ENCODE measurements around the gene C2CD4C. TPM values are rescaled to one million over a fixed set of nuclear protein-coding genes. Genes with fewer than 3 reads are reported as not detected.

Gene C2CD4C
- total RNA-seq, 1 experiment from 2014 or later: 9.8 TPM

DNA sequence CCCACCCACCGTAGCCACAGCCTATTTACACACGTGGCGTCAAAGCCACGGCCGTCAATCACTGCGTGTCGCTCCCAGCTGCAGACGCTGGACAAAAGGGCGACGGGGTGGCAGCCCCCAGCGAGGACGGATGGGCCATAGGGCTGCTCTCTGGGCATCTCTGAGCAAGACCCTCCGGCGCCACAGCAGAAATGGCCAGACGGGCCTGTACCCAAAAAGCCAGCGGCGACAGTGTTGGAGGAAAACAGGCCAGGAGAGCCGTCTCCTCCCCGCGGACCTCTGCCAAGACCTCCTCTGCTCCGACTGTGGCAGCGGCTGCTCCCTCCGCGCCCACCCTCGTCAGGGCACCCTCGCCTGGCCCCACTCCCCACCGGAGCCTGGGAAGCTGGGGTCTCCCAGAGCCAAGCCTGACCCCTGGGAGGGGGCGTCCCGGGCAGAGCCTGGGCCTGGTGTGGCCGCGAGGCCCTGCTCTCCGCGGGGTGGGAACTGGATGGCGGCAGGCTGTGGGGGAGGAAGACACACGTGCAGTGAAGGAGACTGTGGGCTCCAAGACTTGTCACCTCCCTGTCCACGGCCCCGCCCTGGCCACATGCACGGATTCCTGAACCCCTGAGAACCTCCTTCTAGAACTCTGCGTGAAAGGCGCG, 2.7 kb downstream of the C2CD4C start (continued):
- TF ChIP-seq, protein P1, sequence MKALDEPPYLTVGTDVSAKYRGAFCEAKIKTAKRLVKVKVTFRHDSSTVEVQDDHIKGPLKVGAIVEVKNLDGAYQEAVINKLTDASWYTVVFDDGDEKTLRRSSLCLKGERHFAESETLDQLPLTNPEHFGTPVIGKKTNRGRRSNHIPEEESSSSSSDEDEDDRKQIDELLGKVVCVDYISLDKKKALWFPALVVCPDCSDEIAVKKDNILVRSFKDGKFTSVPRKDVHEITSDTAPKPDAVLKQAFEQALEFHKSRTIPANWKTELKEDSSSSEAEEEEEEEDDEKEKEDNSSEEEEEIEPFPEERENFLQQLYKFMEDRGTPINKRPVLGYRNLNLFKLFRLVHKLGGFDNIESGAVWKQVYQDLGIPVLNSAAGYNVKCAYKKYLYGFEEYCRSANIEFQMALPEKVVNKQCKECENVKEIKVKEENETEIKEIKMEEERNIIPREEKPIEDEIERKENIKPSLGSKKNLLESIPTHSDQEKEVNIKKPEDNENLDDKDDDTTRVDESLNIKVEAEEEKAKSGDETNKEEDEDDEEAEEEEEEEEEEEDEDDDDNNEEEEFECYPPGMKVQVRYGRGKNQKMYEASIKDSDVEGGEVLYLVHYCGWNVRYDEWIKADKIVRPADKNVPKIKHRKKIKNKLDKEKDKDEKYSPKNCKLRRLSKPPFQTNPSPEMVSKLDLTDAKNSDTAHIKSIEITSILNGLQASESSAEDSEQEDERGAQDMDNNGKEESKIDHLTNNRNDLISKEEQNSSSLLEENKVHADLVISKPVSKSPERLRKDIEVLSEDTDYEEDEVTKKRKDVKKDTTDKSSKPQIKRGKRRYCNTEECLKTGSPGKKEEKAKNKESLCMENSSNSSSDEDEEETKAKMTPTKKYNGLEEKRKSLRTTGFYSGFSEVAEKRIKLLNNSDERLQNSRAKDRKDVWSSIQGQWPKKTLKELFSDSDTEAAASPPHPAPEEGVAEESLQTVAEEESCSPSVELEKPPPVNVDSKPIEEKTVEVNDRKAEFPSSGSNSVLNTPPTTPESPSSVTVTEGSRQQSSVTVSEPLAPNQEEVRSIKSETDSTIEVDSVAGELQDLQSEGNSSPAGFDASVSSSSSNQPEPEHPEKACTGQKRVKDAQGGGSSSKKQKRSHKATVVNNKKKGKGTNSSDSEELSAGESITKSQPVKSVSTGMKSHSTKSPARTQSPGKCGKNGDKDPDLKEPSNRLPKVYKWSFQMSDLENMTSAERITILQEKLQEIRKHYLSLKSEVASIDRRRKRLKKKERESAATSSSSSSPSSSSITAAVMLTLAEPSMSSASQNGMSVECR (CRISPR knock-in tag; IDR thresholded peaks at IDR 0.05; ENCODE audit: borderline replicate concordance): no peak
- TF ChIP-seq, protein P2, sequence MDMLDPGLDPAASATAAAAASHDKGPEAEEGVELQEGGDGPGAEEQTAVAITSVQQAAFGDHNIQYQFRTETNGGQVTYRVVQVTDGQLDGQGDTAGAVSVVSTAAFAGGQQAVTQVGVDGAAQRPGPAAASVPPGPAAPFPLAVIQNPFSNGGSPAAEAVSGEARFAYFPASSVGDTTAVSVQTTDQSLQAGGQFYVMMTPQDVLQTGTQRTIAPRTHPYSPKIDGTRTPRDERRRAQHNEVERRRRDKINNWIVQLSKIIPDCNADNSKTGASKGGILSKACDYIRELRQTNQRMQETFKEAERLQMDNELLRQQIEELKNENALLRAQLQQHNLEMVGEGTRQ (CRISPR knock-in tag; IDR thresholded peaks at IDR 0.05): no peak

DNA sequence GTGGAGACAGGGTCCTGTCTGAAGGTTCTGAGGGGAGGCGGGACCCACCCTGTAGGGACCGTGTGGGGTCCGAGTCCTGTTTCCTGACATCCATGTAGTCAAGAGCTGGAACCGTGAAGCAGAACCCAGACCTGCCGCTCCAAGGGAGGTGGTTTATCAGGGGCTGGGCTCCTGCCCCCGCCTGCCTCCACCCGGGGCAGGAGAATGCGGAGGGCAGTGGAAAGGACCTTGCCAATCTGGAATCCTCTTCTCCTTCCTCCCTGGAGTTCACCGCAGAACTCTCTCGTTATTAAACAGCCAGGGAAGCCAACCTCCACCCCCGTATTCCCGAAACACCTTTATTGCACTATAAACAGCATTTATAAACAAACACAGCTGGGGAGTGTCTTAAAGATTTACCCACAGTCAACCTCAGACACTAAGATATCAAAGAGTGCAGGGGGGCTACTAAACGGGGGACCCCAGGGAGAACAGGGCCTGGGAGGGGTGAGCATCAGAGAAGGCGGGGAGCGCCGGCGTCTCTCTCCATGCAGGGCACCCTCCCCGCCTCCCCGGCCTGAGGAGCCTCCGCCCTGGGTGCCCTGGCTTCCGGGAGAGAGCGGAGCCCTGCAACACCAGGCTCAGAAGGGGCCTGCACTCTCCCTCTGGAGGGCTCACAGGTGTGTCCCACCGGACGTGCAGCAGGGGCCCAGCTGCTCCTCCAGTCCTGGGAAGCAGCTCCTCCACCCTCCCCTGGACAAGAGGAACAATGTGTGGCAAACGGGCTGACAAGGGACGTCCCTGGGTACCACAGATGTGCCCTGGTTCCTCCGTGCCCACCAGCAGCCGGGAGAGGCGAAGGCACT, 3.6 kb downstream of the C2CD4C start:
- peaks cover 10% of the 10 kb centered on the region for H3K27me3 Mint-ChIP-seq (ENCODE audit: low read depth)
- H3K27ac Mint-ChIP-seq: no peak overlapping the region
- POLR2A ChIA-PET: no interaction called here
- CTCF ChIA-PET: interaction anchor here (1.0 to 1.4 kb wide), 3 partner anchors 14 to 106 kb away, joined by 3 to 4 read pairs (median 3); no protein-coding TSS in a partner anchor
- H3K4me3 Mint-ChIP-seq: no peak overlapping the region
- H3K9me3 Mint-ChIP-seq: no peaks in the 10 kb centered on the region
- ATAC-seq: no peak
- DNase-seq (ENCODE audit: low spot score): no peak
- no peaks in the 10 kb centered on the region for H3K36me3 Mint-ChIP-seq
- peaks cover 6% of the 10 kb centered on the region for H3K4me1 Mint-ChIP-seq
- TF ChIP-seq, protein P3, sequence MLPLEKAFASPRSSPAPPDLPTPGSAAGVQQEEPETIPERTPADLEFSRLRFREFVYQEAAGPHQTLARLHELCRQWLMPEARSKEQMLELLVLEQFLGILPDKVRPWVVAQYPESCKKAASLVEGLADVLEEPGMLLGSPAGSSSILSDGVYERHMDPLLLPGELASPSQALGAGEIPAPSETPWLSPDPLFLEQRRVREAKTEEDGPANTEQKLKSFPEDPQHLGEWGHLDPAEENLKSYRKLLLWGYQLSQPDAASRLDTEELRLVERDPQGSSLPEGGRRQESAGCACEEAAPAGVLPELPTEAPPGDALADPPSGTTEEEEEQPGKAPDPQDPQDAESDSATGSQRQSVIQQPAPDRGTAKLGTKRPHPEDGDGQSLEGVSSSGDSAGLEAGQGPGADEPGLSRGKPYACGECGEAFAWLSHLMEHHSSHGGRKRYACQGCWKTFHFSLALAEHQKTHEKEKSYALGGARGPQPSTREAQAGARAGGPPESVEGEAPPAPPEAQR (CRISPR knock-in tag; IDR thresholded peaks at IDR 0.05): no peak
- no peak for TF ChIP-seq ATF1 (CRISPR knock-in tag; IDR thresholded peaks at IDR 0.05)
- TF ChIP-seq, protein P4, sequence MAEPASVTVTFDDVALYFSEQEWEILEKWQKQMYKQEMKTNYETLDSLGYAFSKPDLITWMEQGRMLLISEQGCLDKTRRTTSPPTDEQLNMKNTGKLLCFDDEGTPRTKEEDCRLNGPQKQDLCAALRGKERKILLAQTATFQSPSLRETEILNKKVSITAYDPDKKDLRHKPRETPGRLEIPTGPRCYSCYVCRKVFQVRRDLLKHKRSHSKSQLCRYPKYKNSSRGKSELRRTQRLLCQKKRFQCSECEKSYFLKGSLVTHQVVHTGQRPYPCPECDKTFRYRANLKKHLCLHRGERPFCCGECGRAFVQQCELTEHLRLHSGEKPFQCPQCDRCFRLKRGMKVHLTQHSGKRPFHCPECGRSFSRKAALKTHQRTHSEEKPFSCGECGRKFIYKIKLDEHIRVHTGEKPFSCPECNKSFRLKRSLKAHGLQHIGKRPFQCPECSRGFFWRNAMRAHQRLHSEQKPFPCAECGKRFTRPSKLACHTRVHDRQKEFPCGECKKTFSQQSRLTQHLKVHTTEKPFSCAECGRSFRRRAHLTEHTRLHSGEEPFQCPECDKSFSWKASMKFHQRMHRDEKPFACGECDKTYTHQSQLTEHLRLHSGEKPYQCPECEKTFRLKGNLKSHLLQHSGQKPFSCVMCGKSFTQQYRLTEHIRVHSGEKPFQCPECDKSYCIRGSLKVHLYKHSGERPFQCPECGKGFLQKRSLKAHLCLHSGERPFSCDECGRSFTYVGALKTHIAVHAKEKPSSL (CRISPR knock-in tag; conservative IDR thresholded peaks at IDR 0.05): no peak
- TF ChIP-seq, protein P5, sequence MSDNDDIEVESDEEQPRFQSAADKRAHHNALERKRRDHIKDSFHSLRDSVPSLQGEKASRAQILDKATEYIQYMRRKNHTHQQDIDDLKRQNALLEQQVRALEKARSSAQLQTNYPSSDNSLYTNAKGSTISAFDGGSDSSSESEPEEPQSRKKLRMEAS (CRISPR knock-in tag; IDR thresholded peaks at IDR 0.05): no peak
- TF ChIP-seq, protein P6, sequence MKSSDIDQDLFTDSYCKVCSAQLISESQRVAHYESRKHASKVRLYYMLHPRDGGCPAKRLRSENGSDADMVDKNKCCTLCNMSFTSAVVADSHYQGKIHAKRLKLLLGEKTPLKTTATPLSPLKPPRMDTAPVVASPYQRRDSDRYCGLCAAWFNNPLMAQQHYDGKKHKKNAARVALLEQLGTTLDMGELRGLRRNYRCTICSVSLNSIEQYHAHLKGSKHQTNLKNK (CRISPR knock-in tag; IDR thresholded peaks at IDR 0.05): no peak

DNA sequence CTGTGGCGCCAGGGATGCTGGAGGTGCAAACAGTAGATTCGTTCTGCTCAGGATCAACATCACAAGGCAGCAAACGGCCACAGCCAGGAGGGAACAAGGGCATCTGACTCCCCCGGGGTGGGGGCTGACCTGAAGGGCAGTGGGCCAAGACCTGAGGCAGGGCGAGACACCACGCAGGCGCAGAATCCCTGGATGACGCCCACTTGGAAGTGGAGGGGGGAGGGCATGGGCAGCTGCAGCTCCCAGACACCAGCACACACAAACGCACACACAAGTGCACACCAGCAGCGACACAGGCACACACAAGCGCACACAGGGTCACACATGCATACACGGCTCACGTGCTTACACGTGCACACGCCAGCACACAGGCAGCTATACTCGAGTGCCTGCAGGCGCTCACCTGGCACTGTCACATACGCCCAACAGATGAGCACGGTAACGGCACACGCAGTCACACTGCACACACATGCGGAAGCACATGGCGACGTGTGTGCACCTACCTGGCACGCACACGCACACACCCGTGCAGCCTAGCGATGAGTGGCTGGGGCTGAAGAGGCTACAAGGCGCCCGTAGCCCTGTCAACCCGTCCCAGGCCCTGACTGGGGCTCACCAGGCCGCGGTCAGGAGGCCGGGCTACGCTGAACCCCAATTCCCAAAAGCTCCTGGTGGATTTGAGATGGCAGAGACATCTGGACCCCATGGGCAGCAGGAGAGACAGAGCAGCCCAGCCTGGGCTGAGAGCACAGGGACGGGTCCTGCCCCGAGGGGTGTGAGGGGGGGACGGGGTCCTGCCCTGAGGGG, 5.5 kb downstream of the C2CD4C start:
- no peaks in the 10 kb centered on the region for H3K36me3 Mint-ChIP-seq
- CTCF ChIA-PET: interaction anchor here (1.5 to 2.2 kb wide), 3 partner anchors 9 to 77 kb away, joined by 4 to 8 read pairs (median 7); no protein-coding TSS in a partner anchor
- H3K27me3 Mint-ChIP-seq (ENCODE audit: low read depth): no peaks in the 10 kb centered on the region; the same call in 1 of the 2 replicates
- H3K9me3 Mint-ChIP-seq: no peaks in the 10 kb centered on the region
- POLR2A ChIA-PET: no interaction called here
- no peak overlapping the region for H3K4me3 Mint-ChIP-seq
- peak overlapping the region; percentile 72; the same call in 1 of the 2 replicates for H3K27ac Mint-ChIP-seq
- ATAC-seq (no peak), DNase-seq (ENCODE audit: low spot score) (no peak)
- TF ChIP-seq, protein P7, sequence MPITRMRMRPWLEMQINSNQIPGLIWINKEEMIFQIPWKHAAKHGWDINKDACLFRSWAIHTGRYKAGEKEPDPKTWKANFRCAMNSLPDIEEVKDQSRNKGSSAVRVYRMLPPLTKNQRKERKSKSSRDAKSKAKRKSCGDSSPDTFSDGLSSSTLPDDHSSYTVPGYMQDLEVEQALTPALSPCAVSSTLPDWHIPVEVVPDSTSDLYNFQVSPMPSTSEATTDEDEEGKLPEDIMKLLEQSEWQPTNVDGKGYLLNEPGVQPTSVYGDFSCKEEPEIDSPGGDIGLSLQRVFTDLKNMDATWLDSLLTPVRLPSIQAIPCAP (CRISPR knock-in tag; IDR thresholded peaks at IDR 0.05): no peak
- TF ChIP-seq GTF2I (CRISPR knock-in tag; conservative IDR thresholded peaks at IDR 0.05) (no peak), PRRX2 (CRISPR knock-in tag; IDR thresholded peaks at IDR 0.05) (no peak), GABPB1 (CRISPR knock-in tag; IDR thresholded peaks at IDR 0.05) (no peak)
- TF ChIP-seq, protein P5 (CRISPR knock-in tag; IDR thresholded peaks at IDR 0.05): no peak
- H3K4me1 Mint-ChIP-seq: no peaks in the 10 kb centered on the region

All from WTC11 (cell line).